GM20431 (cell line): ENCODE data around the gene PRAMEF14.
"Not testable (repeated sequence)": the region's sequence is repeated elsewhere in the genome, so short reads cannot be mapped to it uniquely, and the experiment has no call there.

ENCODE experiments used
- in situ Hi-C: fragments of 300-500 bp; cut with MseI, MboI; formaldehyde crosslinking; loops from one replicate; pipeline ENCODE4 v1.15.0; 2020; ENCODE audit warnings: low sequenced_read_pairs; ENCODE audit not compliant: unreplicated experiment

The PRAMEF14 gene

GRCh38 chr1:13347034-13347433 lies at the start of gene PRAMEF14:
TSS of gene PRAMEF14 (minus strand) at chr1:13347134. CDS start at chr1:13345314, 1,820 bp downstream.
- in situ Hi-C loops, result not testable (repeated sequence)

DNA sequence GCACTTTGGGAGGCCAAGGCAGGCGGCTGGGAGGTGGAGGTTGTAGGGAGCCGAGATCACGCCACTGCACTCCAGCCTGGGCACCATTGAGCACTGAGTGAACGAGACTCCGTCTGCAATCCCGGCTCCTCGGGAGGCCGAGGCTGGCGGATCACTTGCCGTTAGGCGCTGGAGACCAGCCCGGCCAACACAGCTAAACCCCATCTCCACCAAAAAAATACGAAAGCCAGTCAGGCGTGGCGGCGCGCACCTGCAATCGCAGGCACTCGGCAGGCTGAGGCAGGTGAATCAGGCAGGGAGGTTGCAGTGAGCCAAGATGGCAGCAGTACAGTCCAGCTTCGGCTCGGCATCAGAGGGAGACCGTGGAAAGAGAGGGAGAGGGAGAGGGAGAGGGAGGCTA lies 48.4 kb upstream of the PRAMEF14 start:
- in situ Hi-C loops, result not testable (repeated sequence)

- in situ Hi-C loops, result not testable (repeated sequence)
These were observed 47.8 kb upstream of the PRAMEF14 start for GRCh38 chr1:13394761-13395160.

DNA sequence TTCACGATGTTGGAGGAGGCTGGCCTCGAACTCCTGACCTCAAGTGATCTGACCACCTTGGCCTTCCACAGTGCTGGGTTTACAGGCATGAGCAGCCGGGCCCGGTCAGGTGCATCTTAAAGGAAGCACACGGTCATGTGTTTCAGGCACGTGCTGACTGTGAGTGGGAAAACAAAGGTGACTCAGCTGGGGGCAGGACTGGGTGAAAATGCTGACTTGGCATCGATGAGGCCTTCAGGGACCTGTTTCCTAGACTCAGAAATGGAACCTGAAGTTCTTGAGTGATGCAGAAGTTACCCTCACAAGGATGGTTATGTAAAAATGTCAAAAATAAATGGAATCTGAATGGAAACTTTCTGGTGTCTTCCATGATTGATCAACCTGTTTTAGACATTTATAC lies 46.1 kb upstream of the PRAMEF14 start:
- in situ Hi-C loops, result not testable (repeated sequence)

DNA sequence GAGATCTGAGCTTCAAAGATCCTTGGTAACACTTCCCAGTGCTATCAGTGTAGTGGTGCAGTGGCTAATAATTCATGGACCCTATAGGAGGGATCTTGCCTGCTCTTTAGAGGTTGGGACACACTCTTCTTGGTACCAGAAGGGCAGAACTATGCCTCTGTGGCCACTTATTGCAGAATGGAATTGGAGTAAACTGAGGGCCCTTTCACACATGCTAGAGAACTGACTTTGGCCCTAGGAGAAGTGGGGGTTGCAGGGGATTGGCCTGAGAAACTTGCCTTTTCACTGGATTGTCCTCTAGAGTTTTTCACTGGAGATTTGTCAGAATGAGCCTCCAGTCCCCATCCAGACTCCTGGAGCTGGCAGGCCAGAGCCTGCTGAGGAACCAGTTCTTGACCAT lies 42.4 kb upstream of the PRAMEF14 start, which contains the start of gene PRAMEF17:
Gene PRAMEF17, plus strand, starts transcription at position 301 of the 400 bp plus-strand sequence. Its CDS starts 26 bp downstream, at position 327.
- in situ Hi-C loops, result not testable (repeated sequence)

DNA sequence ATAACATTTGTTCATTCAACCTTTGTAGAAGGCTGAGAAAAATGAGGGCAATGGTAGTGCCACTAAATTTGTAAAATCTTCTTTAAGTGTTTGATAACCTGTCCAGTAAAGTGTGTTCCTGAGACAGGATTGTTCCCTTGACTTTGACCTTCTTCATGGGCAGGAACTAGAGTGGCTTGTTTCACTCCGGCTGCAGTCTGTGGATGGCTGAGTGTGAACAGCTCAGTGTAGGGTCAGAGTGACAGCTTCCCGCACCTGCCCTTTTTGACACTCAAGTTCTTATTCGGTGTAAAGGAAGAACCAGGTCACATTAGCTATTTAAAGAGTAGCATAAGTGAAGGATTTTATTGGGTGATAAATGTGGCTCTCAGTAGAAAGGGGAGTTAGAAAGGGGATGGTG lies 33.4 kb upstream of the PRAMEF14 start:
- in situ Hi-C loops, result not testable (repeated sequence)

DNA sequence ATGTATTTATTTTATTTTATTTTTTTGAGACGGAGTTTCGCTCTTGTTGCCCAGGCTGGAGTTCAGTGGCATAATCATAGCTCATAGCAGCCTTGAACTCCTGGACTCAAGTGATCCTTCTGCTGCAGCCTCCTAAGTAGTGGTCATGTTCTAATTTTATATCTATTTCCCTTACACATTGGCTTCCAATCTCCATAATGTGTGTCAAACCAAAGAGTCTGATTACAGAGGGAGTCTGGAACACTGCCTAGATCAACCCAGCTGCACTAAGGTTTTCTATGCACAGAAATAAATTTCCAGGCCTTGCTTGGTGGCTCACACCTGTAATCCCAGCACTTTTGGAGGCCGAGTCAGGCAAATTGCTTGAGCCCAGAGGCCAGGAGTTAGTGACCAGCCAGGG lies 32.0 kb upstream of the PRAMEF14 start:
- in situ Hi-C loops, result not testable (repeated sequence)

DNA sequence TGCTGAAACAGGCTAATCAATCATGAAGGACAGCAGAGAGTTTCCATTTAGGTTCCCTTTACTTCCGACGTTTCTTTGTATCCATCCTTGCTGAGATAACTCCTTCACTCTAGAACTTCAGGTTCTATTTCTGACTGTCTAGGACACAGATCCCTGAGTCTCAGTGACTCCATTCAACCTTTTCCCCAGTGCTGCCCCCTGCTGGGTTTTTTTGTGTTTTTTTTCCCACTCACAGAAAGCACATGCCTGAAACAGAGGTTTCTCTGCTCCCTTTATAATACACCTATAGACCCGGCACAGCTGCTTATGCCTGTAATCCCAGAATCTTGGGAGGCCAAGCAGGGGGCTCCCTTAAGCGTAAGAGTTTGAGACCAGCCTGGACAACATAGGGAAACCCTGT lies 21.6 kb upstream of the PRAMEF14 start:
- in situ Hi-C loops, result not testable (repeated sequence)

DNA sequence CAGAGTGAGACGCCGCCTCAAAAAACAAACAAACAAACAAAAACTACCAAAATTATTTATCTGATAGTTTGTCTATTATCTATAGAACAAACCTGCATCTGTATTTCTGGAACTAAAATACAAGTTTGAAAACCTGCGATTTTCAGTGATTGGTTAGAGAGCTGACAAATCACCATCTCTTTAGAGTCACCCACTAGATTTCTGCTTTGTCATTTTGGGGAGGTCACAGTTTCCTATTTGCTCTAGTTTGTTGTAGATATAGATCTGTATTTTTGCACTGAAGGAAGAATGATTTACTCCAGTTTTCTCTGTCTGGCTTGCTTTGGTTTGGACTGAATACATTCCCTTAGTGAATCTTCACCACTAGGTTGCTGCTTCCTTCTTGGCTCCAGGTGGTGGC lies 19.6 kb upstream of the PRAMEF14 start:
- in situ Hi-C loops, result not testable (repeated sequence)

DNA sequence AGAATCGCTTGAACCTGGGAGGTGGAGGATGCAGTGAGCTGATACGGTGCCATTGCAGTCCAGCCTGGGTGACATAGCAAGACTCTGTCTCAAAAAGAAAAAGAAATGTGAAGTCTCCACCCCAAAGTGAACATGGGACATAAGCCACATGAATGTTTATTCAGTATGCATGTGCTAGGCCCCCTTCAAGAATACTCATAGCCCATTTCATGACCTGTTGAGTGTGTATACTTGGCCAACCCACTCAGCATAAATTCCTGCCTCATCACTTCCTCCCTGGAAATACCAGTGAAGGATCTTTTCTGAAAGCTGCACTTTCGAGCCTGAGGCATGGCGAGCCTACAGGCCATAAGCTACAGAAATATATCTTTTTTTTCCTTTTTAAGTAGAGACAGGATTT lies 18.0 kb upstream of the PRAMEF14 start:
- in situ Hi-C loops, result not testable (repeated sequence)

DNA sequence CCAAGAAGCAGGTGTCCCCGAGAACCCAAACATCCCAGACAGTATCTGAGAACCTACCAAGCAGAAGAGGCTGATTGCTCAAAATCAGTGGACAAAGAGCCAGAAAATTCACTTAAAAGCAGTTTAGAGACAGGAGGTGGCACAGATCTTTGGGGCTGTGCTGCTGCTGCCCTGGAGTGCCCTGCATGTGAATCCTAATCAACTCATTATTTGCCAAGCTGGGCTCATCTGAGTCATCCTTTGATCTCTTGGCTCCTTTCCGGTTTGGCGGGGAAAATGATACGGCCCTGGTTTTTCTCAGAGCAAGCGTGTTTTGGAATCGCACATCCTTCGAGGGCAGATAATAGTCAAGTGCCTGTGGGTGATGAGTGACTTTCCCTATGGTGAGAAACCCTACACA lies 15.4 kb upstream of the PRAMEF14 start:
- in situ Hi-C loops, result not testable (repeated sequence)

- in situ Hi-C loops, result not testable (repeated sequence)
These were observed 9.8 kb upstream of the PRAMEF14 start for GRCh38 chr1:13356774-13357173.

- in situ Hi-C loops, result not testable (repeated sequence)
These were observed 7.5 kb upstream of the PRAMEF14 start for GRCh38 chr1:13354475-13354874.

DNA sequence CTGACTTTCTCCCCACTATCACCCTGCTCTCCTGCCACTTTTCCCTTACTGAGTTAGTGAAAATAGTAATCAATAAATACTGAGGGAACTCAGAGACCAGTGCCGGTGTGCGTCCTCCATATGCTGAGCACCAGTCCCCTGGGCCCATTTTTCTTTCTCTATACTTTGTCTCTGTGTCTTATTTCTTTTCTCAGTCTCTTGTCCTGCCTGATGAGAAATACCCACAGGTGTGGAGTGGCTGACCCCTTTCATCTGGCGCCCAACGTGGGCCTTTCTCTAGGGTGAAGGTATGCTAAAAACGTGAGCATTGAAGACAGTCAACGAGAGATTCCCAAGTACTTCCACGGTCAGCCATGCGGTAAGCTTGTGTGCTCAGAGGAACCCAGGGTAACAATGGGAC lies 6.5 kb upstream of the PRAMEF14 start:
- in situ Hi-C loops, result not testable (repeated sequence)

- in situ Hi-C loops, result not testable (repeated sequence)
These were observed 4.4 kb downstream of the PRAMEF14 start for GRCh38 chr1:13342496-13342895.

- in situ Hi-C loops, result not testable (repeated sequence)
These were observed 31.7 kb downstream of the PRAMEF14 start, which contains the start of gene PRAMEF15 for GRCh38 chr1:13315281-13315680. TSS of gene PRAMEF15 (plus strand) at chr1:13315581. CDS start at chr1:13318408, 2,827 bp downstream.

- in situ Hi-C loops, result not testable (repeated sequence)
These were observed 43.7 kb downstream of the PRAMEF14 start, which contains the start of gene PRAMEF33 for GRCh38 chr1:13303239-13303638. TSS of gene PRAMEF33 (plus strand) at chr1:13303539. CDS start at chr1:13305955, 2,416 bp downstream.

- in situ Hi-C loops, result not testable (repeated sequence)
These were observed 44.7 kb downstream of the PRAMEF14 start for GRCh38 chr1:13302197-13302596.

DNA sequence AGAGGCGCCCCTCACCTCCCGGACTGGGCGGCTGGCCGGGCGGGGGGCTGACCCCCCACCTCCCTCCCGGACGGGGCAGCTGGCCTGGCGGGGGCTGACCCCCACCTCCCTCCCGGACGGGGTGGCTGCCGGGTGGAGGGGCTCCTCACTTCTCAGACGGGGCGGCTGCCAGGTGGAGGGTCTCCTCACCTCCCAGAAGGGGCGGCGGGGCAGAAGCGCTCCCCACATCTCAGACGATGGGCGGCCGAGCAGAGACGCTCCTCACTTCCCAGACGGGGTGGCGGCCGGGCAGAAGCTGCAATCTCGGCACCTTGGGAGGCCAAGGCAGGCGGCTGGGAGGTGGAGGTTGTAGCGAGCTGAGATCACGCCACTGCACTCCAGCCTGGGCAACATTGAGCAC lies 48.2 kb downstream of the PRAMEF14 start:
- in situ Hi-C loops, result not testable (repeated sequence)

DNA sequence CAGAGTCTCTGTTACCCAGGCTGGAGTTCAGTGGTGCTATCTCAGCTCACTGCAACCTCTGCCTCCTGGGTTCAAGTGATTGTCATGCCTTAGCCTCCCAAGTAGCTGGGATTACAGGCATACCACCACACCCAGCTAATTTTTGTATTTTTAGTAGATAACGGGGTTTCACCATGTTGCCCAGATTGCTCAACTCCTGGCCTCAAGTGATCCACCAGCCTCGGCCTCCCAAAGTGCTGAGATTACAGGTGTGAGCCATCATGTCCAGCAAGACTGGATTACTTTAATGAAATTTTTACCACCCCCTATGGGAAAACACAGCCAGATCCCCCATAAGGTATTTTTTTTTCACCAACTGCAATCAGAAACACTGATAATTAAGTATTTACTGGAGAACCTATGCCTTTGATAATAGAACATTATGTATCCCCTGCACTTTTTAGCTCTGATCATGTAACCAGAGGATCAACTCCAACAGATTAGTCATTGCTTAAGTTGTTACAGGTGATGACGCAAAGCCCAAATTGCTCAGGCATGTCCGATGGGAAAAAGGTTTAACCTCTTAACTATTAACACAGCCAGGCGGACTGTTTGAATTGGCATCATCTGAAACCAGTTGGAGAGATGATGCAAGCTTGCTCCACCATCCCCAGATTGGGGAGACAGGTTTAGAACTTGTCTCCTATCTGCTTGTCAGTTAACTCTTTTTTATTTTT lies 49.6 kb downstream of the PRAMEF14 start:
- in situ Hi-C loops, result not testable (repeated sequence)
